Ishikawa (cell line): ENCODE results near the gene TRPM3.

ENCODE experiments used
- CEBPB ChIP-seq: IDR thresholded peaks from 2 replicates; pipeline ENCODE4 v1.6.1; 2012
- CREB1 ChIP-seq: IDR thresholded peaks from 2 replicates; pipeline ENCODE4 v1.6.1; 2012; ENCODE audit warnings: low read depth
- EGR1 ChIP-seq: IDR thresholded peaks from 2 replicates; pipeline ENCODE4 v1.6.1; 2012
- MAX ChIP-seq: IDR thresholded peaks from 2 replicates; pipeline ENCODE4 v1.6.1; 2012
- RAD21 ChIP-seq: IDR thresholded peaks from 2 replicates; pipeline ENCODE4 v1.6.1; 2012; ENCODE audit warnings: low read depth
- REST ChIP-seq: IDR thresholded peaks from 2 replicates; pipeline ENCODE4 v1.6.1; 2012; ENCODE audit warnings: low read depth, mild to moderate bottlenecking
- TAF1 ChIP-seq: IDR thresholded peaks from 2 replicates; pipeline ENCODE4 v1.6.1; 2012; ENCODE audit warnings: low read depth, mild to moderate bottlenecking
- TEAD4 ChIP-seq: IDR thresholded peaks from 2 replicates; pipeline ENCODE4 v1.6.1; 2012
- USF1 ChIP-seq: IDR thresholded peaks from 2 replicates; pipeline ENCODE4 v1.6.1; 2012
- YY1 ChIP-seq: IDR thresholded peaks from 2 replicates; pipeline ENCODE4 v1.6.1; 2012; ENCODE audit warnings: low read depth
- ZBTB7A ChIP-seq: IDR thresholded peaks from 2 replicates; pipeline ENCODE4 v1.6.1; 2012; ENCODE audit warnings: low read depth

DNA sequence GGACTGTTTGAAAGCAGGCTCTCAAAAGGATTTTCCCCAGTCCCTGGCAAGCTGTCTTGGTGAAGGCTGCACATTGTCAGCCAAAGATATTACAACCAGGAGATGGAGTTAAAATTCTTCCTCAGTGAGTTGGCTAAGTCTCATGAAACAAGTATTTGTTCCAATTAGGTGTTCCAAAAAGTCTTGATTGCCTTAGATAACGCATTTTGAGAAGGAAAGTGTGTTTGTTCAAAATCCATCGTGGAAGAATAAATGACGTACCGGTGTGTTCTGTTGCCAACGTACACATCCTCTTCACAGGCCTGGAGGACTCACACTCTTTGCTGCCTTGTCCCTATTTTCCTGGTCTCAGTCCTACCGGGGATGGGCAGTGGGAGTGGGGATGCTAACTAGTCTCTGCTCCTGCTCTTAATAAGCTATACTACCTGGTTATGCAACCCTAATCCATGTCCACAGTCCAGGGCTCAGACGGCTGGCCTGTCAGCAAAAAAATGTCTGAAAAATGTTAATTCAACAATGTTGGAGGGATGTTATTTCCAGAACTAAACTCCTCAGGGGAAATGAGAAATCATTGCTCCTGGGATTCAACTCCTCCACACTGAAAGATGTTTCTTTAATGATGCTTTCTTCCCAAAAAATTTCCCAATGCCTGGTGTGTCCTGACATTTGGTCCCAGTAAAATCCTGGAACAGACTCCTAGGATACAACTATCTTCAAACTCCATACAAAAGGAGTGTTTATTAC lies 531.7 kb downstream of the TRPM3 start:
- no peak for TF ChIP-seq YY1
- no peak for TF ChIP-seq CEBPB
- no peak for TF ChIP-seq RAD21
- no peak for TF ChIP-seq MAX
- no peak for TF ChIP-seq CREB1
- TF ChIP-seq USF1 = no peak
- TF ChIP-seq TEAD4 = no peak
- no peak for TF ChIP-seq REST
- TF ChIP-seq ZBTB7A = no peak
- TF ChIP-seq TAF1 = no peak
- no peak for TF ChIP-seq EGR1
